KMS-11 (cell line): ENCODE data around the gene ZFYVE19.

Experiments
- H2AFZ ChIP-seq: fragments of 200-600 bp; sonication (generic); 2 replicates; pipeline ENCODE4 v1.6.1; 2016; ENCODE audit warnings: antibody characterized with exemption, mixed run types, low read depth
- H3K27ac ChIP-seq: fragments of 200-600 bp; sonication (generic); 2 replicates; pipeline ENCODE4 v1.6.1; 2016; ENCODE audit warnings: mild to moderate bottlenecking, mixed run types
- H3K27me3 ChIP-seq: fragments of 200-600 bp; sonication (generic); 2 replicates; pipeline ENCODE4 v1.6.1; 2017; ENCODE audit warnings: mild to moderate bottlenecking, low read depth, mixed run types, moderate library complexity; ENCODE audit not compliant: insufficient read depth
- H3K36me3 ChIP-seq: fragments of 200-600 bp; sonication (generic); 2 replicates; pipeline ENCODE4 v1.6.1; 2017; ENCODE audit warnings: mild to moderate bottlenecking, mixed run types; ENCODE audit not compliant: insufficient read depth
- H3K4me1 ChIP-seq: fragments of 200-600 bp; sonication (generic); 2 replicates; pipeline ENCODE4 v1.6.1; 2016; ENCODE audit warnings: mild to moderate bottlenecking, low read depth, mixed run types; ENCODE audit not compliant: poor library complexity, severe bottlenecking
- H3K4me2 ChIP-seq: fragments of 200-600 bp; sonication (generic); 2 replicates; pipeline ENCODE4 v1.7.0; 2016; ENCODE audit warnings: mild to moderate bottlenecking, mixed run types
- H3K4me3 ChIP-seq: fragments of 200-600 bp; sonication (generic); IDR thresholded peaks from 2 replicates; pipeline ENCODE4 v1.6.1; 2017; ENCODE audit warnings: low read depth, low read length, mixed read lengths; ENCODE audit not compliant: insufficient read depth
- H3K79me2 ChIP-seq: fragments of 200-600 bp; sonication (generic); 2 replicates; pipeline ENCODE4 v1.6.1; 2016; ENCODE audit warnings: low read depth, mixed run types; ENCODE audit not compliant: insufficient read depth
- H3K9ac ChIP-seq: fragments of 200-600 bp; sonication (generic); 2 replicates; pipeline ENCODE4 v1.6.1; 2016; ENCODE audit warnings: mild to moderate bottlenecking, mixed run types
- H4K20me1 ChIP-seq: fragments of 200-600 bp; sonication (generic); 2 replicates; pipeline ENCODE4 v1.6.1; 2016; ENCODE audit warnings: mild to moderate bottlenecking, mixed run types; ENCODE audit not compliant: insufficient read depth
- CTCF ChIP-seq: fragments of 200-600 bp; sonication (generic); conservative IDR thresholded peaks from 2 replicates; pipeline ENCODE4 v1.6.1; 2017; ENCODE audit warnings: low read depth, mild to moderate bottlenecking, antibody characterized with exemption, low read length, moderate library complexity, mixed read lengths

The ZFYVE19 gene

GRCh38 chr15:40832903-40833302 lies 26.0 kb downstream of the ZFYVE19 start:
- Histone ChIP-seq H2AFZ (no peak overlapping the region), H3K4me1 (peaks cover 21% of the 10 kb centered on the region), H3K79me2 (no peaks in the 10 kb centered on the region), H3K27me3 (no peaks in the 10 kb centered on the region), H4K20me1 (no peaks in the 10 kb centered on the region), H3K9ac (no peak overlapping the region), H3K36me3 (no peaks in the 10 kb centered on the region), H3K4me3 (no peak overlapping the region), H3K4me2 (no peak overlapping the region), H3K27ac (no peak overlapping the region)
- TF ChIP-seq CTCF: no peak

- Histone ChIP-seq H3K36me3 (no peaks in the 10 kb centered on the region), H4K20me1 (no peaks in the 10 kb centered on the region), H3K4me2 (no peak overlapping the region), H3K4me1 (peaks cover 8% of the 10 kb centered on the region), H3K4me3 (no peak overlapping the region), H2AFZ (no peak overlapping the region), H3K9ac (no peak overlapping the region), H3K27ac (no peak overlapping the region), H3K79me2 (no peaks in the 10 kb centered on the region), H3K27me3 (no peaks in the 10 kb centered on the region)
- no peak for TF ChIP-seq CTCF
These were observed 29.1 kb downstream of the ZFYVE19 start for GRCh38 chr15:40836020-40836419.

GRCh38 chr15:40838756-40839155 lies 31.9 kb downstream of the ZFYVE19 start:
- no peak overlapping the region for H3K4me2 ChIP-seq
- H2AFZ ChIP-seq: no peak overlapping the region

GRCh38 chr15:40841741-40842140 lies 34.9 kb downstream of the ZFYVE19 start:
- Histone ChIP-seq H3K9ac (no peak overlapping the region), H4K20me1 (no peaks in the 10 kb centered on the region), H3K4me3 (no peak overlapping the region), H2AFZ (no peak overlapping the region), H3K27ac (no peak overlapping the region), H3K27me3 (peaks cover 4% of the 10 kb centered on the region), H3K36me3 (no peaks in the 10 kb centered on the region), H3K4me2 (no peak overlapping the region), H3K79me2 (no peaks in the 10 kb centered on the region), H3K4me1 (peaks cover under 1% of the 10 kb centered on the region)
- TF ChIP-seq CTCF: no peak

More at GRCh38 chr15:40838756-40839155, 31.9 kb downstream of the ZFYVE19 start:
- Histone ChIP-seq H3K4me1 (no peaks in the 10 kb centered on the region), H4K20me1 (no peaks in the 10 kb centered on the region), H3K9ac (no peak overlapping the region), H3K27me3 (peaks cover 4% of the 10 kb centered on the region), H3K79me2 (no peaks in the 10 kb centered on the region), H3K4me3 (no peak overlapping the region), H3K36me3 (no peaks in the 10 kb centered on the region), H3K27ac (no peak overlapping the region)
- TF ChIP-seq CTCF: no peak
